Activated T-helper 9 cell treated with anti-CD3 and anti-CD28 coated beads, Interleukin-2, amount 50 U/mL, for 16 hours (primary cell): ENCODE measurements around the gene SOX13.

Experiments
- DNase-seq: peaks from one replicate; pipeline ENCODE4 v3.0.0-alpha.2; 2020; ENCODE audit warnings: low read depth

The SOX13 gene

DNA sequence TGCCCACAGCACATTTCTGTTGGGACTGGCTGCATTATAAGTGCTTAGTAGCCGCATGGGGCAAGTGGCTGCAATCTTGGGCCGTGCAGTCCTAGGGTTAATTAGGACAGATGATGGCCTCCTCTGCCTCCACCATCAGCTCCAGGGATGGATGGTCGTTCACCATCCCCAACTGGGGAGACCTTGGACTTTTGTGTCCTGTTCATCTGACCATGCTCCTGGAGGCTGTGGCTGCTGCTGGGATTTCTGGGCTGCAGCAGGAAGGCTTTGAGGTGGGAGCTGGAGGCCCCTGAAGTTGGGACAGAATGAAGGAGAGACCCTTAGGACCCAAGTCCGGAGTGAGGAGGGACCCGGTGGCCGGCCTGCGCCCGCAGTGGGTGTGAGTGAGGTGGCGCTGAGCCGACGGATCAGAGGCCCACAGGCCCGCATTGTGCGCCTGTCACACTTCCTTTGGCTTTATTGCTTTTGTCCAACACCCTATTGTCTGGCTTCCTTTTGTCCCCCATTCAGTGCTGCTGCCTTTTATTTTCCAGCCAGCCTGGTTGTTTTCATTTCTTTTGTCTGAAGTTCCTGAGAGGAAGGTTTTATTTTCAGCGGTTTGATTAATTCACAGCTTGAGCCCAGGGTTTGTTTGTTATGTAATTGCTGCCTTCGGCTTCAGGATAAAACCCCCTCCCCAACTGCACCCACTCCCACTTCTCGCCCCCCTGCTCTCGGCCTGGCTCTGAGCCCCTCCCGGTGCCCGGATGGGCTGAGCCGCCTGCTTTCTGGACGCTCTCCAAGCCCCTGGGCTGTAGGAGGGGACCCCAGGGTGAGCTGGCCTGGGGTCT, 35.6 kb downstream of the SOX13 start:
- no peak for DNase-seq

DNA sequence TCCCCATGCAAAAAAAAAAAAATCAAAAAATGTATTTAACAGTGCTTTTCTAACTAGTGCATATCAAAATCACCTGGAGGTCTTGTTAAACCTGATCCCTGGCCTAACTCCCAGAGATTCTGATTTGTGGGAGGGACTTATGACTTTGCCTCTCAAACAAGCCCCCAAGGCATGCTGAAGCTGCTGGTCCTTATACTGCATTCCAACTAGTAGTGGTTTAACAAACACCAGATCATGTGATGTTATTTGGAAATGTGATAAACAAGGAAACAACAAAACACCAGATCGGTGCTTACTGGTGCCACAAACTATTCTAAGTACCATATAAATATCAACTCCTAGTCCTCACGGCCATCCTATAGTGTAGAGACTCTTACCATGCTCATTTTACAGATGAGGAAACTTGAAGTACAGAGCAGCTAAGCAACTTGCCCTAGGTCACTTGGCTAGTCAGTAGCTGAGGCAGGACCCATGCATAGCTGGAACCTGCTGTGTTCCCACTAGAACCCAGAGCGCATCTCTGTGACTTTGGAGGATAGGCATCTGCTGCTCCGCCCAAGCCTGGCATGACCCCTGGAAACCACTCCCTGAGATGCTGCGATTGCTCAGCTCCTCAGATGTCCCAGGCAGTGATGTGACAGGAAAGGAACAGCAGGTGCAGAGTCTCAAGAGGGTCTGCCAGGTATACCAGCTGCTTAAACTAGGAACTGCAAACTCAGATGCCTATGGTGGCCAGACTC, 38.1 kb downstream of the SOX13 start:
- DNase-seq = no peak

DNA sequence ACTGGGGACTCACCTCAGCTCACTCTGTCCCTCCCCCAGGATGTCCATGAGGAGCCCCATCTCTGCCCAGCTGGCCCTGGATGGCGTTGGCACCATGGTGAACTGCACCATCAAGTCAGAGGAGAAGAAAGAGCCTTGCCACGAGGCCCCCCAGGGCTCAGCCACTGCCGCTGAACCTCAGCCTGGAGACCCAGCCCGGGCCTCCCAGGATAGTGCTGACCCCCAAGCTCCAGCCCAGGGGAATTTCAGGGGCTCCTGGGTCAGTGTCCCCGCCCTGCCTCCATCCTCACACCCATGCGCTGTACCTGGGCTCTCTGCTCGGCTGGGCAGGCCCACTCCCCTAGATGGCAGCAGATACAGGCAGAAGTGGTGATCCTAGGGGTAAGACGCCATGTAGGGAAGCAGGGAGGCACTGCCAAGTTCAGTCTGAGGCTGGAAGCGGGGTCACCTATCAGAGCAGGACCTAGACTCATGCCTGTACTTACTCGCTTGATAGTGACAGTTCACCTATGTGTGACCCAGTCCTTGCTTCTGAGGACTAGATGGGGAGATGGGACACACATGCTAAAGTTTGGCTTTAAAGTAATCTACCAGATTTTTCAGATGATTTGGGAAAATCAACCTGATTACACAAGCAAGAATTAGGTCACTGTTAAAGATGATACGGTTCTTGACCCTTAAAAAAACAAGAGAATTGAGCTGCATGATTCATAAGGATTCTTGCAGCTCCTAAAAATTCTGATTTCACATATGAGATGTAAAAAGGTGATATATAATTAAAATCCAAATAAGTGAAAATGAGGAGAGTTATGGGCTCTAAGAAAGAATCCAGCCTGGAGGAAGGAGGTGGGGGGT, 40.2 kb downstream of the SOX13 start:
- no peak for DNase-seq

DNA sequence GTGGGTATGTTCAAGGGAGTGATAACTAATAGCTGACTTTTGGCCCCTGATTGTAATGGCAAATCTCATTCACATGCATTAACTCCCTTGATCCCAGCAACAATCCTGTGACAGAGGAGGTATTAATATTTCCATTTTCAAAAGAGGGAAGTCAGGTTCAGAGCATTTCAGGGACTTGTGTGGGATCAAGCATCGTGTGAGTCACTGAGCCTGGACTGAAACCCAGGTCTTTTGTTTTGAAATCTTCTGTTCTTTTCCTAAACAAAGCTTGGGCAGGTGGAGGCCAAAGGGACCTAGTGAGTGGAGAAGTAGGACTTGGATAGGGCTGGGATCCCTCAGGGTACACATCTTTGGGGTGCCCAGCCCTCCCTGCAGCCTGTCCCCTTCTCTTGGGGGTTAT, 41.0 kb downstream of the SOX13 start:
- DNase-seq = no peak

DNA sequence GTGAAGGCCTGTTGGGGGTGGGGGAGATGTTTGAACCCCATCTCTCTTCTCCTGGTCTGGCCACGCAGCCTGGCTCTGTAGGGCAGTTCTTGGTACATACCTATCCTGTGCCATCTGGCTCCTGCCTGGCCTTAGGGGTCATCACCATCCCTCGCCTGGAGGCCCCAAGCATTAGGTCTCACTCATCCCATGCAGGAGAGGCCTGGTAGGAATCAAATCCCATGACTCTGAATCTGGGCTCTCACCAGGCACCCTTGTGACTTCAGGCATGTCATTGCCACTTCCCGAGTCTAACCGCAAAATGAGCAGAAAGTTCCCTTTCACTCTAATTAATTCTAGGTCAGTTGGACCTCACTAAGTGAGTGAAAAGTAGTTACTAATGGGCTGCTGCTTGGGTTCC, 41.7 kb downstream of the SOX13 start:
- DNase-seq = no peak

DNA sequence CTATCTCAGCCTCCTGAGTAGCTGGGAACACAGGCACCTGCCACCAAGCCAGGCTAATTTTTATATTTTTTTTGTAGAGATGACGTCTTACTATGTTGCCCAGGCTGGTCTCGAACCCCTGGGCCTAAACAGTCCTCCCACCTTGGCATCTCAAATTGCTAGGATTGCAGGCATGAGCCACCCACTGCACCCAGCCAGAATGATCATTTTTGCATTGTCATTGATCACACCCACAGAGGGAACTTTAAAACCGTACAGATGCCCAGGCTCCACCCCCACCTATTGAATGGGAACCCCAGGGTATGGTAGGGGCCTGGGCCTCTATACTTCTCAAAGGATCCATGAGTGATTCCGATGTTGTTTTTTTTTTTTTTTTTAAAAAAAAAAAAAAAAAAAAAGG, 42.2 kb downstream of the SOX13 start:
- no peak for DNase-seq

DNA sequence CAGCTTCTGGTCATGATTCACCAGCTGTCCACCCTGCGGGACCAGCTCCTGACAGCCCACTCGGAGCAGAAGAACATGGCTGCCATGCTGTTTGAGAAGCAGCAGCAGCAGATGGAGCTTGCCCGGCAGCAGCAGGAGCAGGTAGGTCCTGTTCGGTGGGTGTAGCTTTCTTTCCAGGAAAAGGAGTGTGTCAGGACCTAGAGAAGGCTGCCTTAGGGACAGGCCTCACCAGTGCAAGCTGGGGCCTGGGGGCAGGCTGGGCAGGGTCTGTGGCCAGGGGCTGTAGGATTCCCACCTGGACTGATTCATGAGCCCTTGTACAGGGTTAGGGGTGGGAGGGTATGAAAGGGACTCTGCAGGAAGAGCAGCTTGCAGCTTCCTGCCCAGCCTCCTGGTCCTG, 43.6 kb downstream of the SOX13 start:
- no peak for DNase-seq

DNA sequence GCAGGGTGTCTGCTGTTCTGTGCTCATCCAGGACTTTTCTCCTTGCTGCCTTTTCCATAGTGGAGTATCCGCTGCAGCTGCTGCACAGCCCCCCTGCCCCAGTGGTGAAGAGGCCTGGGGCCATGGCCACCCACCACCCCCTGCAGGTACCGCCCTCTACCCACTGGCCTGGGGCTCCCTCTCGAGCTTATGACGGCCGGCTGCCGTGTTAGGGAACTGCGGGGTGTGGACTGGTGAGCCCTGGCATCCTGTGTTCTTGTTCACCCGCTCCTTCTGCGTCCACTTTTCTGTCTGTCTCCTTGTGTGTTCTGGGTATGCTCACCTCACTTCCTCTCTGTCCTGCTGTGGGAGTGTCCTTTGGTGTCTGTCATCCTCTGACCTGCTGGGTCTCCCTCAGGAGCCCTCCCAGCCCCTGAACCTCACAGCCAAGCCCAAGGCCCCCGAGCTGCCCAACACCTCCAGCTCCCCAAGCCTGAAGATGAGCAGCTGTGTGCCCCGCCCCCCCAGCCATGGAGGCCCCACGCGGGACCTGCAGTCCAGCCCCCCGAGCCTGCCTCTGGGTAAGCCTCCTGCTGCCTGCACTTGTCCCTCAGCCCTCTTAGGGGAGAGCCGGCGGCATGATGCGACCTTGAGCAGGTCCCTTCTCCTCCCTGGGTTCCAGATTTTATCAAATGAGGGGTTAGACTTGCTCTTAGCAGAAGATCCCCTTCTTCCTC, 49.1 kb downstream of the SOX13 start:
- no peak for DNase-seq

DNA sequence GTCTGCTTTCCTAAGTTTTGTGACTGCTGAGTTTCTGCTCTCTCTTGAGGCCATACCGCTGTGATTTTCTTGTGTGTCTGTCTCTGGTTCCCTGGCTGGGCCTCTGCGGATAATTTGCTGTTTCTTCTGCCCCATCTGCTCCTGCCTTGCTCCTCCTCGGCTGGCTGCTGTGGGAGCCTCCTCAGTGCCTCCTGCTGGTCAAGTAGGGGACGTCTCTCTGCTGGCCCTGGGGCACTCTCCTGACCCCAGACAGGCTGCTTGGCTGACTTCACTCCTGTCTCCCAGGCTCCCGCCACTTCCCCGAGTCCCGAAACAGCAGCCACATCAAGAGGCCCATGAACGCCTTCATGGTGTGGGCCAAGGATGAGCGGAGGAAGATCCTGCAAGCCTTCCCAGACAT, 50.5 kb downstream of the SOX13 start:
- DNase-seq = no peak

DNA sequence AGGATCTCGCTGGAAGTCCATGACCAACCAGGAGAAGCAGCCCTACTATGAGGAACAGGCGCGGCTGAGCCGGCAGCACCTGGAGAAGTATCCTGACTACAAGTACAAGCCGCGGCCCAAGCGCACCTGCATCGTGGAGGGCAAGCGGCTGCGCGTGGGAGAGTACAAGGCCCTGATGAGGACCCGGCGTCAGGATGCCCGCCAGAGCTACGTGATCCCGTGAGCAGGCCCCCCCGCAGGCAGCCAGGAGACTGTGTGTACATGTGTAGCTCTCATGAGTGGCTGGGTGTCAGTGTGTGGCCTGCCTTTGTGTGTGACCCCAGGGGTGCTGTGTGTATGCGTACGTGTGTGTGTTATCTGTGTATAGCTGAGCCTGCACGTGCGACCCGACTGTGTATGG, 51.7 kb downstream of the SOX13 start:
- DNase-seq = no peak

DNA sequence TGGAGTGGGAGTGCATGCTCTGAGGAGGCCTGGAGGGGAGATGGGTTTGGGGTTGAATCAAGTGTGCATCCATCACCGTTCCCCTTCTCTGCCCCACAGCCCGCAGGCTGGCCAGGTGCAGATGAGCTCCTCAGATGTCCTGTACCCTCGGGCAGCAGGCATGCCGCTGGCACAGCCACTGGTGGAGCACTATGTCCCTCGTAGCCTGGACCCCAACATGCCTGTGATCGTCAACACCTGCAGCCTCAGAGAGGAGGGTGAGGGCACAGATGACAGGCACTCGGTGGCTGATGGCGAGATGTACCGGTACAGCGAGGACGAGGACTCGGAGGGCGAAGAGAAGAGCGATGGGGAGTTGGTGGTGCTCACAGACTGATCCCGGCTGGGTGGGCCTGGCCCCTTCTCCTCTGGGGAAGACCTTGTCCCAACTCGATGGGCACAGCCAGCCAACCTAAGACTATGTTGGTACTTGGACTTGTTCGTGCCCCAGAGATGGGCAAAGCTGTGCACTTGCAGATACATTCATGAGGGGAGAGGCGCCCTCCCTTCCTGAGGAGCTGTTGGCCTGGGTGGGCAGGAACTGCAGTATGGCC, 52.9 kb downstream of the SOX13 start:
- DNase-seq = no peak

DNA sequence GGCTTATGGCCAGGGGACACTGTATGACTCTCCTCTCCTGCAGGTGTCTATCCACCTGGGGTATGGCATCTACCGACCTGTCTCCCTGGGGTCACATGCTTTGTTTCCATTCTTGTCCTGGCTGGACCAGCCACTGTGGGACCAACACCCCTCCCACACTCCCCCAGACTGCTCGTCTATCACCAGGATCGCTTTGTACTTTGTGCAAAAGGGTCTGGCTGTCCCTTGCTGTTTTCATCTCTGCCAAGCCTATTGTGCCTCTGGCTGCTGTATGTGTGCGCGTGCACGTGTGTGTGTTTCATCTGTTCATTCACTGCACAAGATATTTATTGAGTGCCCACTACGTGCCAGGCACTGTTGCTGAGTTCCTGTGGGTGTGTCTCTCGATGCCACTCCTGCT, 53.5 kb downstream of the SOX13 start:
- DNase-seq = no peak

DNA sequence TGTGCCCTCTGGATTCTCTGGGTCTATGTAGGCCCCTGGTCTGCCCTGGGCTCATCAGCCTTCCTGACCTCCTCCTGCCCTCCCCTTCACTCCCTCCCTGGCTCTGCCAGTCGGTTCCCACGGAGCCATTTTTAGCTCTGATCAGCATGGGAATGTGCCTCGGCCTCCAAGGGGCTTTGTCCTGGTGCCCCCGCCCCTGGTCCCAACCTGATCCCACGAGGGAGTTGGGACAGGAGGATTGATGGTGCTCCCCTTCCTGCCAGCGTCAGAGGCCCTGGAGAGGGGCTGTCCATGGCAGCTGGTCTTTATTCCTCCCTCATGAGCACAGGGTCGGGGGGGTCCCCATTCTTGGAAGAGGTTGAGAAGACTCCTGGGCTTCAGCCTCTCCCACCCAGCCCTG, 54.0 kb downstream of the SOX13 start:
- DNase-seq = no peak

DNA sequence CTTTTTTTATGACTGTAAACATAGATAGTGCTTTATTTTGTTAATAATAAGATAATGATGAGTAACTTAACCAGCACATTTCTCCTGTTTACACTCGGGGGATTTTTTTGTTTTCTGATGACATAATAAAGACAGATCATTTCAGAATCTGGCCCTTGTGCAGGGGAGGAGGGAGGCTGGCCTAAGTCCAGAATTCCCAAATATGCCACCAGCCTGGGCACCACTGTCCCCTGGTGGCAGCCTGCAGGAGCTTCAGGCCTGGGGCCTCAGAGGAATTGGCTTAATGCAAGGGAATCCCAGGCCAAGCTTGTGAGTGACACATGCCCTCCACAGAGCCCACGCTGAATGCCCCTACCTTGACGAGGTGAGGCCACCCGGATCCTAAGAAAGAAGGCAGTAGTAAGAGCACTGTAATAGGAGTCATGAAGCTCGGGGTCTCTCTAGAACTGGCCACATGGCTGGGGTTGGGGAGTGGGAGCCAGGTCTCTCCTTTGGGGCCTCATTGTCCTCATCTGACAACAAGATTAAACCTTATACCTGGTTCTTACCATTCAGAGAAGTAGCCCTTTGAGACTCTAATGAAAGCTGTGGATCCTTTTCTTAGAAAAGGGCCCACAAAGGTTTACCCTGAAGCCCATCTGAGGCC, 54.8 kb downstream of the SOX13 start:
- DNase-seq = no peak

DNA sequence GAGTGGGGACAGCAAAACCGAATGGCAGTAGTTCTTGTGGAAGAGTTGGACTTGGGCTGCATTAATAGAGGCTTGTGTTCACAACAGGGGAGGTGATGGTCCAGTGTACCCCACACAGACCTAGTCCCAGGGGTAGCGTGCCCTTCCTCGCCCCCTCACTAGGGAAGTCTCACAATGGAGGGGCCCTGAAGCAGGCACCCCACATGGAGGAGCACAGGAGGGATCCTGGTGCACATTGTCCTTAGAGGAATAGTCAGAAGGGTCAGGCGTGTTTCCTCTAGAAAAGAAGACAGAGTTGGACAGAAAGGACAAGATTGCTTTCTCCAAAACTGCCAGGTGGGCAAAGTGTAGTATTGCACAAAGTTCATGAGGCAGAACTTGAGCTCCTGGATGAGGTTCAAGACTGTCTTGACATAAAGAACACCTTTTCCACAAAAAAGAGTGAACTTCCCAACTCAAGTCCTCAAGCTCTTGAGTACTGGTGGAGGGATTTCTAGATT, 55.6 kb downstream of the SOX13 start:
- no peak for DNase-seq

DNA sequence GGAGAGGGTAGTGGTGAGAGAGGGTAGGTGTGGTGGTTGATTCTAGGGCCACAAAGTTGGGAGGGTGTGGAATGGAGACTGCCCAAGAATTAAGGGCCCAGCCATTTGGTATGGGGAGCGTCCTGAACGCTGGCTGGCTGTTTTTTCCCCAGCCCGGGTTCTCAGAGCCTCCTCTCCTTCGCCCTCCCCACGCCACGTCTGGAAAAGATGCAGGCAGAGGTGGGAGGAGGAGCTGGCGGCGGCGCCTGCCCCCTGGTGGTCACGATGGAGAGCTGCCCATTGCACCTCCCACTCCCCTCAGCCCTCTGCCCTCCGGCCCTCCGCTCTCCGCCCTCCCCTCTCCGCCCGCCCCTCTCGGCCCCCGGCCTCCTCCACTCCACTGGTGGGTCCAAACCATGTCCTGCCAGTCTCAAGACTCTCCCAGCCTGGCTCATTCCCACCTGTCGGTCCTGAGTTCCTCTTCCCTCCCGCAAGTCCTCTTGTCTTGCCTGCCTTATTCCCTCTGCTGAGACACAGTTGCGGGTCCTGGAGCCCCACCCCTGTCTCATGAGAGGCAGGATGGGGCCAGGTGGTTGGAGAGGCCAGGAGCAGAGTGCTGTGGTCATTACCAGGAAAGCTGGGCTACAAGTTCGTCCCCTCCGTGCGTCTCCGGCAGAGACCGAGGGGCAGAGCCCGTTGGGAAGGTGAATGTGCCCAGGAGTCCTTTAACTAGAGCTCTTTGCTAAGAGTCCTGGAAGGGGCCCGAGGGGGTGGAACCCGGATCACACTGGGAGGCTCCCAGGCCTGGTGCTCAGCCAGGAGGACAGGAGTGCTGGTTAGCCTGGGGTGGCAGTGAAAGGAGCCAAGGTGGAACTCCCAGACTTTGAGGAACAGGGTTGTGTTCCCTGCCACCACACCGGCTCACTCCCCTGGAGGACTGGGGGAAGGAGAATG, 56.3 kb downstream of the SOX13 start:
- DNase-seq = peak; percentile 45

DNA sequence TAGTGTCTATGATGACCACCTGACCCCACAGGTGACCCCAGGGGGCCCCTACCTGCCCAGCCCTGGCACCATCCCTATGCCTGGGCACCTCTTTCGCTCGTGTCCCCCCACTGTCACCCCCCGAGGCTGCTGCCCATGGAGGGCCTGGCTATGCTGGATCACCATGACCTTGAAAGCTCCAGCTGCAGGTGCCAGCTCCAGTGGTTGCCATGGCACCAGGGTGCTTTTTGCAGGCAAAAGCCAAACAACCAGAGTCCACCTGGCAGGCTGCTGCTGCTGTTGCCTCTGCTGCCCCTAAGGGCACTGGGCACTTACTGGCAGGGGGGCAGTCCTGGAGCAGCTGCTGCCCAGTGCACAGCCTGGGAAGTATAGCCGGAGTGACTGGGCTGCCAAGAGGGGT, 57.3 kb downstream of the SOX13 start:
- DNase-seq = no peak

DNA sequence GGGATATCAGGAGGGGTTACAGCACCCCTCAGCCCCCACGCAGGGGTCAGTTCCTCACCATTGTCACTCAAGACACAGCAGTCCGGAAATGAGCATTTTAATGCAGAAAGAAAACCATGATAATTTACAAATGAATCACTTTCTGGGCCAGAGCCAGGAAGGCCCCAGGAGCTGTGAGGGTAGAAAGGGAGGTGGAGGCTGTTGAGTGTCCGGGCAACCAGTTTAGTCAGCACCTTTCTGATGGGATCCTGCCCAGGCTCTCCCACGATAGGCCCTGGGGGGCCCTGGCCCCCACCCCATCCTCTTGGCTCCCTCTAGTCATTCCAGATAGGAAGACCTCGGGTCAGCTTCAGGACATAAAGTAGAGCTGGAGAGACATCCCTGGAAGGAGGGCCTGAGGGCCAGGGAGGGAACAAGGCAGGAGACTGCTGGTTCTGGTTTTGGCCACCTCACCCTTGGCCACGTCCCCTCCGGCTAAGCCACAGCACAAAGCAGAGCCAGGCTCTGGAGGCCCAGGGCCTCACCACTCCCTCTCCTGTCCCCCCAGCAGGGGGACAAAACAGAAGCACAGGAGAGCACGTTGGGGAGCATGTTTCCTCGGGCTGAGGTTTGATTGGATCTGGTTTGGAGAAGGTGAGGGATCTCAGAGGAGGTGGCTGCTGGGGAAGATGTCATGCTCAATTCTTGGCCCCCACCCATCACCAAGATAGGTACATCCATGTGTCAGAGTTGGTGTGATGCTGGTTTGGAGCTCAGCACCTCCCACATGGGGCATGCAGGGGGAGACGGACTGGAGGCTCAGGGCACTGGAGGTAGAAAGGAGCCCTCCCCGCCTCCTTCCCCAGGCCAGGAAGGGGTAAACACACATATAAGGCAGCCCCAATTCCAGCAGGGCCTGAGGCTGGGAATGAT, 58.3 kb downstream of the SOX13 start:
- no peak for DNase-seq

DNA sequence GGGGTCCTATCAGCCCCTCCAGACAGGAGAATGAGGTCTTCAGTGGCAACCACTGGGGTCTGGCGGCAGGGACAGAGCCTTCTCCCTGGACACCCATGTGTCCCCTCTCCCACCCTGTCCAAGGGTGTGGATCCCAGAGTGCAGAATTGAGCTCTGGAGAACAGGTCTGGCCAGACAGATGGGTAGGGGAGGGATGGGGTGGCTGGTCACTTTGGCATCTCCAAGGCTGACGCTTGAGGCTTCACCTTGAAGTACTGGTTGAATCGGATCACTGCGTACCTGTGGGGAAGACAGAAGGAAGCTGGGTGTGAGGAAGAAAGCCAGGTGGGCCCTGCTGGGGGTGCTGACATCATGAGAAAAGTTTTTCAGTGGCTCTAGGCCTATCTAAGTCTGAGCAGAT, 59.1 kb downstream of the SOX13 start:
- DNase-seq = no peak
